Naive thymus-derived CD8-positive, alpha-beta T cell (primary cell): Measurements from ENCODE around the gene ADPRH. TPM values are rescaled to one million over a fixed set of nuclear protein-coding genes. Genes with fewer than 3 reads are reported as not detected.
A peak's percentile ranks its signal among the peaks of the same experiment; 100 is the strongest.

ENCODE experiments used
- ATAC-seq, 2 donors: fragments of 150-1000 bp; cut with Tn5 transposase in 1 of 2; sonication (Bioruptor Pico), chemical (Tn5 transposase) in 1 of 2; 1 replicate in 1 of 2; 2 replicates in 1 of 2; pipeline ENCODE4 v1.10.0; 2021; ENCODE audit warnings: mild to moderate bottlenecking in 2 of 2, moderate library complexity in 2 of 2
- POLR2A ChIA-PET: fragments of 350-600 bp; sonication (Branson Sonifier 250); formaldehyde crosslinking; loops from one replicate; lab custom pipeline; 2021; ENCODE audit warnings: antibody characterized with exemption; lab: Charles Lee
- DNase-seq, 10 donors: peaks; one replicate each; pipeline versions ENCODE4 v3.0.0 to v3.0.0-alpha.2; 2020 to 2022
- H3K27ac Mint-ChIP-seq, 10 donors: one replicate each; pipeline ENCODE4 v1.8.0; 2020 to 2022; ENCODE audit warnings: mild to moderate bottlenecking in 10 of 10, mixed read lengths in 10 of 10, moderate library complexity in 4 of 10, inconsistent platforms in 1 of 10
- H3K27me3 Mint-ChIP-seq, 5 donors: one replicate each; pipeline ENCODE4 v1.8.0; 2021 to 2022; ENCODE audit warnings: mixed read lengths in 5 of 5
- H3K36me3 Mint-ChIP-seq, 3 donors: one replicate each; pipeline ENCODE4 v1.8.0; 2020 to 2022; ENCODE audit warnings: mixed read lengths in 3 of 3, mild to moderate bottlenecking in 2 of 3, inconsistent platforms in 1 of 3
- H3K4me1 Mint-ChIP-seq, 4 donors: one replicate each; pipeline ENCODE4 v1.8.0; 2021 to 2022; ENCODE audit warnings: mixed read lengths in 4 of 4
- H3K4me3 Mint-ChIP-seq, 10 donors: one replicate each; pipeline ENCODE4 v1.8.0; 2020 to 2022; ENCODE audit warnings: mild to moderate bottlenecking in 10 of 10, mixed read lengths in 10 of 10, moderate library complexity in 6 of 10, inconsistent platforms in 1 of 10
- H3K9me3 Mint-ChIP-seq, 9 donors: one replicate each; pipeline ENCODE4 v1.8.0; 2020 to 2022; ENCODE audit warnings: mixed read lengths in 9 of 9, mild to moderate bottlenecking in 3 of 9, inconsistent platforms in 1 of 9, moderate library complexity in 1 of 9
- polyA plus RNA-seq, 3 donors: library from polyadenylated mRNA; unstranded; fragments of 300-500 nt; fragmentation: Illumina TruSeq; gene quantifications; one replicate each; pipeline ENCODE4 v1.2.3, GENCODE V29; 2021
- total RNA-seq, 8 experiments: library from RNA in 2 of 8; stranded (reverse) in 2 of 8; gene quantifications; one replicate each; pipeline ENCODE4 v1.2.3 and lab custom pipeline; 2021 to 2026

ADPRH gene
- total and polyA plus RNA-seq, 5 experiments from 2014 or later, result 0.15 to 2.6 (median 0.57) TPM

GRCh38 chr3:119628390-119628789, 49.1 kb downstream of the ADPRH start:
- peak overlapping the region in 1 of 10 donors; percentile 19 for H3K27ac Mint-ChIP-seq
- DNase-seq (no peak), ATAC-seq (no peak)
- H3K9me3 Mint-ChIP-seq, result no peaks in the 10 kb centered on the region
- peaks cover 0 to 37% (median 7%) of the 10 kb centered on the region in 5 donors for H3K27me3 Mint-ChIP-seq
- no peak overlapping the region for H3K4me3 Mint-ChIP-seq
- no peaks in the 10 kb centered on the region for H3K36me3 Mint-ChIP-seq
- peaks cover 4 to 26% (median 7%) of the 10 kb centered on the region in 4 donors for H3K4me1 Mint-ChIP-seq
- POLR2A ChIA-PET, result no interaction called here

- peaks cover 0 to 37% (median 7%) of the 10 kb centered on the region in 5 donors for H3K27me3 Mint-ChIP-seq
Measured at GRCh38 chr3:119628816-119629445, 49.6 kb downstream of the ADPRH start.

GRCh38 chr3:119630128-119630879, 51.0 kb downstream of the ADPRH start:
- H3K4me1 Mint-ChIP-seq, result peaks cover 4 to 26% (median 7%) of the 10 kb centered on the region in 4 donors
- no peak for DNase-seq
- H3K4me3 Mint-ChIP-seq, result no peak overlapping the region
- POLR2A ChIA-PET, result no interaction called here
- peaks cover 0 to 31% (median 4%) of the 10 kb centered on the region in 5 donors for H3K27me3 Mint-ChIP-seq
- ATAC-seq, result no peak
- no peak overlapping the region for H3K27ac Mint-ChIP-seq
- H3K9me3 Mint-ChIP-seq, result no peaks in the 10 kb centered on the region
- H3K36me3 Mint-ChIP-seq, result no peaks in the 10 kb centered on the region

More at GRCh38 chr3:119628816-119629445, 49.6 kb downstream of the ADPRH start:
- no peaks in the 10 kb centered on the region for H3K36me3 Mint-ChIP-seq
- POLR2A ChIA-PET, result no interaction called here
- H3K27ac Mint-ChIP-seq, result no peak overlapping the region
- no peak for DNase-seq
- H3K9me3 Mint-ChIP-seq, result no peaks in the 10 kb centered on the region
- peaks cover 4 to 26% (median 7%) of the 10 kb centered on the region in 4 donors for H3K4me1 Mint-ChIP-seq
- ATAC-seq, result no peak
- no peak overlapping the region for H3K4me3 Mint-ChIP-seq

GRCh38 chr3:119630880-119631329, 51.6 kb downstream of the ADPRH start:
- H3K27ac Mint-ChIP-seq, result no peak overlapping the region
- H3K36me3 Mint-ChIP-seq, result peaks cover 0 to 3% (median 0%) of the 10 kb centered on the region in 3 donors
- H3K4me3 Mint-ChIP-seq, result no peak overlapping the region
- H3K9me3 Mint-ChIP-seq, result no peaks in the 10 kb centered on the region
- POLR2A ChIA-PET, result no interaction called here
- ATAC-seq, result no peak
- H3K4me1 Mint-ChIP-seq, result peaks cover 4 to 26% (median 7%) of the 10 kb centered on the region in 4 donors
- peaks cover 0 to 25% (median 3%) of the 10 kb centered on the region in 5 donors for H3K27me3 Mint-ChIP-seq
- no peak for DNase-seq

GRCh38 chr3:119631516-119631915, 52.2 kb downstream of the ADPRH start:
- no peak for ATAC-seq
- Mint-ChIP-seq H3K27me3 (peaks cover 0 to 19% (median 2%) of the 10 kb centered on the region in 5 donors), H3K9me3 (no peaks in the 10 kb centered on the region), H3K27ac (no peak overlapping the region), H3K36me3 (peaks cover 0 to 4% (median 0%) of the 10 kb centered on the region in 3 donors), H3K4me1 (peaks cover 4 to 26% (median 7%) of the 10 kb centered on the region in 4 donors), H3K4me3 (no peak overlapping the region)
- no peak for DNase-seq
- POLR2A ChIA-PET, result no interaction called here

- Mint-ChIP-seq H3K27ac (no peak overlapping the region), H3K4me3 (no peak overlapping the region), H3K27me3 (peaks cover 0 to 16% (median 2%) of the 10 kb centered on the region in 5 donors), H3K36me3 (peaks cover 0 to 4% (median 0%) of the 10 kb centered on the region in 3 donors), H3K4me1 (peaks cover 6 to 20% (median 7%) of the 10 kb centered on the region in 4 donors), H3K9me3 (no peaks in the 10 kb centered on the region)
- POLR2A ChIA-PET, result no interaction called here
- DNase-seq (no peak), ATAC-seq (no peak)
Measured at GRCh38 chr3:119632216-119632615, 52.9 kb downstream of the ADPRH start.

GRCh38 chr3:119632829-119633228, 53.5 kb downstream of the ADPRH start:
- no peak overlapping the region for H3K4me3 Mint-ChIP-seq
- no peaks in the 10 kb centered on the region for H3K9me3 Mint-ChIP-seq
- ATAC-seq (no peak), DNase-seq (no peak)
- H3K27ac Mint-ChIP-seq, result no peak overlapping the region
- H3K27me3 Mint-ChIP-seq, result peaks cover 0 to 16% (median 2%) of the 10 kb centered on the region in 5 donors
- H3K4me1 Mint-ChIP-seq, result peaks cover 2 to 17% (median 2%) of the 10 kb centered on the region in 4 donors
- POLR2A ChIA-PET, result no interaction called here
- peaks cover 0 to 4% (median 1%) of the 10 kb centered on the region in 3 donors for H3K36me3 Mint-ChIP-seq

- peaks cover 0 to 4% (median 0%) of the 10 kb centered on the region in 5 donors for H3K27me3 Mint-ChIP-seq
- no peak overlapping the region for H3K27ac Mint-ChIP-seq
- no peak for DNase-seq
- POLR2A ChIA-PET, result no interaction called here
- H3K36me3 Mint-ChIP-seq, result peaks cover 0 to 12% (median 9%) of the 10 kb centered on the region in 3 donors
- H3K9me3 Mint-ChIP-seq, result no peaks in the 10 kb centered on the region
- H3K4me3 Mint-ChIP-seq, result no peak overlapping the region
- ATAC-seq, result no peak
- peaks cover 0 to 19% (median 5%) of the 10 kb centered on the region in 4 donors for H3K4me1 Mint-ChIP-seq
Measured at GRCh38 chr3:119635719-119636118, 56.4 kb downstream of the ADPRH start.

GRCh38 chr3:119636249-119636648, 57.0 kb downstream of the ADPRH start:
- peaks cover 0 to 2% (median 0%) of the 10 kb centered on the region in 5 donors for H3K27me3 Mint-ChIP-seq
- DNase-seq, result no peak
- POLR2A ChIA-PET, result no interaction called here
- H3K27ac Mint-ChIP-seq, result no peak overlapping the region
- H3K4me3 Mint-ChIP-seq, result no peak overlapping the region
- peaks cover 0 to 19% (median 5%) of the 10 kb centered on the region in 4 donors for H3K4me1 Mint-ChIP-seq
- H3K9me3 Mint-ChIP-seq, result no peaks in the 10 kb centered on the region
- no peak for ATAC-seq
- H3K36me3 Mint-ChIP-seq, result peaks cover 2 to 17% (median 9%) of the 10 kb centered on the region in 3 donors

GRCh38 chr3:119636891-119637611, 57.8 kb downstream of the ADPRH start:
- POLR2A ChIA-PET, result no interaction called here
- Mint-ChIP-seq H3K27me3 (peaks cover 0 to 2% (median 0%) of the 10 kb centered on the region in 5 donors), H3K27ac (no peak overlapping the region), H3K9me3 (no peaks in the 10 kb centered on the region), H3K36me3 (peaks cover 5 to 23% (median 12%) of the 10 kb centered on the region in 3 donors), H3K4me1 (peaks cover 0 to 19% (median 5%) of the 10 kb centered on the region in 4 donors), H3K4me3 (no peak overlapping the region)
- ATAC-seq (no peak), DNase-seq (no peak)

- peak overlapping the region in 2 of 10 donors; percentile 29 to 75 for H3K27ac Mint-ChIP-seq
- no peak for ATAC-seq
- DNase-seq, result no peak
- H3K36me3 Mint-ChIP-seq, result peaks cover 5 to 28% (median 21%) of the 10 kb centered on the region in 3 donors
- POLR2A ChIA-PET, result interaction anchor here (0.7 kb wide), 1 partner anchor 26 kb away, joined by 4 read pairs; no protein-coding TSS in a partner anchor
- no peaks in the 10 kb centered on the region for H3K9me3 Mint-ChIP-seq
- peaks cover 0 to 16% (median 5%) of the 10 kb centered on the region in 4 donors for H3K4me1 Mint-ChIP-seq
- peak overlapping the region in 1 of 10 donors; percentile 21 for H3K4me3 Mint-ChIP-seq
- peaks cover 0 to under 1% (median 0%) of the 10 kb centered on the region in 5 donors for H3K27me3 Mint-ChIP-seq
Measured at GRCh38 chr3:119637679-119638477, 58.6 kb downstream of the ADPRH start.
